ENCODE data around the gene SCUBE1.

SCUBE1 gene

DNA sequence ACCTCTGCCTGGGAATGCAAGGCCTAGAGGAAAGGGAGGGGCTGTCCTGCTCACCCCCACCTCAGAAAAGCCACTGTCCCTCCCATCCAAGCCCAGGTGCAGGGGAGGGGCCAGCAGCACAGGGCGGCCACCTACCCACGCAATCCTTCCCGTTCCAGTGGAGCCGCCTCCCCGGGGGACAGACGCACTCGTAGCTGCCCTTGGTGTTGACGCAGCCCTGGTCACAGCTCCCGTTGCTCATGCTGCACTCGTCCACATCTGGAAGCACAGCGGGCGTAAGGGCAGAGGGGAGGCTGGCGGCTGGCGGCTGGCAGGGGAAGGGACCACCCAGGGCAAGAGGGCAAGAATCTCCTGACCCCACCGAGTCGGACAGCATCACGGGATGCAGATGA lies 115.9 kb downstream of the SCUBE1 start:
- no peak for DNase-seq (ENCODE audit: low read depth)
- no peak overlapping the region for H3K4me3 ChIP-seq (ENCODE audit: low read depth, low read length)
- TF ChIP-seq, protein P1, sequence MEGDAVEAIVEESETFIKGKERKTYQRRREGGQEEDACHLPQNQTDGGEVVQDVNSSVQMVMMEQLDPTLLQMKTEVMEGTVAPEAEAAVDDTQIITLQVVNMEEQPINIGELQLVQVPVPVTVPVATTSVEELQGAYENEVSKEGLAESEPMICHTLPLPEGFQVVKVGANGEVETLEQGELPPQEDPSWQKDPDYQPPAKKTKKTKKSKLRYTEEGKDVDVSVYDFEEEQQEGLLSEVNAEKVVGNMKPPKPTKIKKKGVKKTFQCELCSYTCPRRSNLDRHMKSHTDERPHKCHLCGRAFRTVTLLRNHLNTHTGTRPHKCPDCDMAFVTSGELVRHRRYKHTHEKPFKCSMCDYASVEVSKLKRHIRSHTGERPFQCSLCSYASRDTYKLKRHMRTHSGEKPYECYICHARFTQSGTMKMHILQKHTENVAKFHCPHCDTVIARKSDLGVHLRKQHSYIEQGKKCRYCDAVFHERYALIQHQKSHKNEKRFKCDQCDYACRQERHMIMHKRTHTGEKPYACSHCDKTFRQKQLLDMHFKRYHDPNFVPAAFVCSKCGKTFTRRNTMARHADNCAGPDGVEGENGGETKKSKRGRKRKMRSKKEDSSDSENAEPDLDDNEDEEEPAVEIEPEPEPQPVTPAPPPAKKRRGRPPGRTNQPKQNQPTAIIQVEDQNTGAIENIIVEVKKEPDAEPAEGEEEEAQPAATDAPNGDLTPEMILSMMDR (IDR thresholded peaks at IDR 0.05; ENCODE audit: insufficient read depth, low read depth, low read length, missing control alignments) = no peak

DNA sequence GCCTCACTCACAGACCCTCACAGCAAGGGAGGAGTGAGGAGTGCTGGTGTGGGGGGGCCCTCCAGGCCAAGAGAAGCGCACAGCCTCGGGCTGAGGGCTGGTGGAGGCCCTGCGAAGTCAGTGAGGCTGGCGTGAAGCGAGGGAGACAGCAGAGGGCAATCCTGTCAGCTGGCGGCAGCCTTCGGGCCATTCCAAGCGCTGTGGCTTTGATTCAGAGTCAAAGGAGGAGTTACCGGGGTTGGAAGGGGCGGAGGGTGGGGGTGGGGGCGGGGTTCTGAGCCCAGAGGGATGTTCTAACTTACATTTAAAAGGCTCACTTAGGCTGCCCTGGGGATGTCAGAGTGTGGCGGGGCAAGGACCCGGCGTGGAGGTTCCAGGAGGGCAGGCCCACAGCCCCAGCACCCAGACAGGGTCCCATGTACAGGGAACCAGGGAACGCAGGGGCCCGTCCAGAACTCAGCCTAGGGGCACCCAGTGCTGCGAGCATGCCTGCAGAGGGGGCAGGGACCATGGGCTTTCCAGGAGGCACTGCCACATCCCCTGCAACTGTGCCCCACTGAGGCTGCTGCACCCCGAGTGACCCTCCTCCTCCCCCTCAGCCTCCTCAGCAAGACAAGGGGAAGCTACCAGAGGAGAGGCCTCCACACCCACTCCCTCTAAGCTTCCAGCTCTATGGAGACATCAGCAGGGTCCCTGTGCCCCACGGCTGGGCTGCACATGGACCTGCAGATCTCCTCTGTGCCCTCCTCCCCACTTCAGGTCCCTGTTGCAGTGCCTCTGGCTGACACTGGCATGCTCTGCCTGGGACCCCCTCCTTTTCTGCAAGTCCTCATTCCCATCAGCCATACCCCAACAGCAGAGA lies 116.6 kb downstream of the SCUBE1 start:
- no peak overlapping the region for H3K4me3 ChIP-seq (ENCODE audit: low read depth, low read length)
- TF ChIP-seq, protein P1 (IDR thresholded peaks at IDR 0.05; ENCODE audit: insufficient read depth, low read depth, low read length, missing control alignments) = no peak
- DNase-seq (ENCODE audit: low read depth) = no peak

DNA sequence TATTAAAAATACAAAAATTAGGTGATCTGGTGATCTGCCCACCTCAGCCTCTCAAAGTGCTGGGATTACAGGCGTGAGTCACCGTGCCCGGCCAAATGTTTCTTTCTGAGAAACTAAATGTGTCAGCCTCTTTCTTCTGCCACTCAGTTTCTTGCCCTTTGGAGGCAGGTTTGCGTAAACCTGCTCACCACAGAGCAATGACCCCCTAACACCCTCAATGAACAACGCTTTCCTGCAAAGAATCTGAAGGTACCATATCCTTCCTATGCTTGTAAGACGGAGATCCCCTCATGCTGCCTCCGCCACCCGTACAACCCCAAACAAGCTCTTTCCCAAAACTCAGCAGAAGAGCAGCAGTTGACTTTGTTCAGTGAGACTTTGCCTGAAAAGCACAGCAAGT lies 117.6 kb downstream of the SCUBE1 start:
- TF ChIP-seq, protein P1 (IDR thresholded peaks at IDR 0.05; ENCODE audit: insufficient read depth, low read depth, low read length, missing control alignments) = no peak
- no peak overlapping the region for H3K4me3 ChIP-seq (ENCODE audit: low read depth, low read length)
- no peak for DNase-seq (ENCODE audit: low read depth)

DNA sequence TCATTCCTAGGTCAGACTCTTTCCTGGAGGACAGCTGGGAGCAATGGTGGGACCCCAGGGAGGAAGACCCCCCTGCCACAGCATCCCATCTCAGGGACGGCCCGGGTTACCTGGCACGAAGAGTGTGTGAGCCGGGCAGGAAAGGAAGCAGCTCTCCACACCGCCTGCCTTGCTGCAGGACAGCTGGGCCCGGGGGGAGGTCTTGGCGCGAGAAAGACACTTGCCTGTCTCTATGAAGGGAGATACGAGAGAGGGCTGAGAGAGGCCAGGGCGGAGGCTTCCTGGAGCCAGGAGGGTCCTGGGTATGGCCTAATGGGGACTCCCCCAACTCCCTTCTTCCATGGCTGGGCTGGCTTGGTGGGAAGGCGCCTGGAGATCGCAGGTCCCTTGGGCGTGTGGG lies 120.2 kb downstream of the SCUBE1 start:
- DNase-seq (ENCODE audit: low read depth) = no peak
- no peak overlapping the region for H3K4me3 ChIP-seq (ENCODE audit: low read depth, low read length)
- TF ChIP-seq, protein P1 (IDR thresholded peaks at IDR 0.05; ENCODE audit: insufficient read depth, low read depth, low read length, missing control alignments) = no peak

DNA sequence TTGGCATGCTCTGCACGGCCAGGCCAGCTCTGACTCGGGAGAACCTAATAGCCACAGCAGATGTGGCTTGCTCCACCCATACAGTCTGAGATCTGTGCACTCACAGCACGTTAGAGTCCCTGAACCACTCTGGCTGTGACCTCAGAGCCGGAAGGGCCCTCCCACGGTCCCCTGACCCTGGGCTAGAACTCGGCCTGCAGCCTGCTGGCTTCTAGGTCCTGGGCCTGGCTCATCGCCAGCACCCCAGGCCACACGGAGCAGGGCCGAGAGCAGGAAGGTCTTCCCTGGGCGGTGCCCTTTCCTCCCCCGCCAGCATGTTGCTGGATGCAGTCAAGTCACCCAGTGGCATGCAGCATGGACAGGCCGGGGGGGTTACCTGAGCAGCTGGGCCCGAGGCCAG lies 120.9 kb downstream of the SCUBE1 start:
- H3K4me3 ChIP-seq (ENCODE audit: low read depth, low read length) = no peak overlapping the region
- DNase-seq (ENCODE audit: low read depth) = no peak
- TF ChIP-seq, protein P1 (IDR thresholded peaks at IDR 0.05; ENCODE audit: insufficient read depth, low read depth, low read length, missing control alignments) = no peak

DNA sequence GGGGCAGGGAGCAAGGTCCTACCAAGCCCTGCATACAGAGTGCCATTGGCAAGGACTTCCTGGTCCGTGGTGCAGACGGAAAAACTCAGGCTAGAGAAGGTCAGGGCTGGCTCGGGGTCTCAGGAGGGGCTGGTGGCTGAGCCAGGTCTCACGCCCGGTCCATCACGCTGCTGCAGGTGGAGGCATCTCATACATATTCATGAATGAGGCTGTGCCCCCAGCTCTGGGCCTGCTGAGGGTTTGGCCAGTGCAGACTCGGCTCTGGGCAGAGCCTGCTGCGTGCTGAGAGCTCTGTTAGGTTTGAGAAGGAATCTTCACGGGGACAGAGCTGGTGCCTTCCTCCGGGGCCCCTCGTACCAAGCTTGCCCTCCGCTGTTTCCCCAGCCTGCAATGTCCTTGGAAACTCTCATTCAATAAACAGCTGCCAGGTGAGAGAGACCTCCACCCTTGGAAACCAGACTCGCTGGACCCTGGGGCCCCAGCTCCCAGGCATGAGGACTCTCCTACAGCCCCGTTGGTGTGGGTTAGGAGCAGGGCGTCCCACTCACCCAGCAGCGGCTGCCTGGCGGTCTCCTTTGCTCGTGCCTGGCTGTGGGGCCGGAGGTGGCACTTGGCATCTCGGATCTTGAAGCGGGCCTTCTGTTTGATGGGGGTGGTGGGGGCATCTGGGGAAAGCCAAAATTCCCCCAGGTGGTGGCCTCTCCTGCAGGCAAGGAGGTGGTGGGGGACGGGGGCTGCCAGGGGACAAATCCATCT lies 122.4 kb downstream of the SCUBE1 start:
- no peak for DNase-seq (ENCODE audit: low read depth)
- TF ChIP-seq, protein P1 (IDR thresholded peaks at IDR 0.05; ENCODE audit: insufficient read depth, low read depth, low read length, missing control alignments) = no peak
- H3K4me3 ChIP-seq (ENCODE audit: low read depth, low read length) = no peak overlapping the region
